GM12878 (cell line): ENCODE data around the gene TMEM131L. TPM values are rescaled to one million over a fixed set of nuclear protein-coding genes. Genes with fewer than 3 reads are reported as not detected.

Experiments
- ATAC-seq: fragments of 200-7000 bp; cut with Tn5 transposase; 3 replicates; pipeline ENCODE4 v1.9.1; 2020; ENCODE audit warnings: mild to moderate bottlenecking, moderate library complexity
- BruUV-seq: library from RNA; stranded (reverse); fragments of 400-500 nt; replicated peaks from 2 replicates; lab custom pipeline; 2021; lab: Mats Ljungman, UMichigan
- CTCF ChIA-PET: fragments of 300-600 bp; sonication (Branson Sonifier 250); formaldehyde crosslinking; extraction: SDS; loops from one replicate; lab custom pipeline; 2021; ENCODE audit warnings: inconsistent platforms; lab: Yijun Ruan, JAX
- POLR2A ChIA-PET: fragments of 350-600 bp; formaldehyde crosslinking; extraction: SDS; loops from one replicate; lab custom pipeline; 2021; ENCODE audit warnings: inconsistent platforms; lab: Charles Lee
- RAD21 ChIA-PET: fragments of 300-600 bp; sonication (Branson Sonifier 250); formaldehyde crosslinking; loops from one replicate; lab custom pipeline; 2023; ENCODE audit warnings: antibody characterized with exemption; ENCODE audit not compliant: unreplicated experiment; lab: Charles Lee
- SMC1A ChIA-PET: fragments of 300-600 bp; sonication (Branson Sonifier 250); formaldehyde crosslinking; loops from one replicate; lab custom pipeline; 2023; ENCODE audit not compliant: unreplicated experiment, uncharacterized antibody; lab: Charles Lee
- DNase-seq: peaks from one replicate; pipeline ENCODE4 v3.0.0-alpha.2; 2011; ENCODE audit warnings: low read depth, low spot score
- FAIRE-seq: peaks from 3 replicates; lab custom pipeline; 2011; peaks lifted over from hg19 to GRCh38; lab: Jason Lieb, UNC
- H2AFZ ChIP-seq: 2 replicates; pipeline ENCODE4 v1.6.0; 2011; ENCODE audit warnings: low read depth, low read length, control low read depth; ENCODE audit not compliant: control insufficient read depth
- H3K27ac ChIP-seq: 2 replicates; pipeline ENCODE4 v1.5.1; 2011; ENCODE audit warnings: control low read depth; ENCODE audit not compliant: control insufficient read depth, insufficient read depth
- H3K27me3 ChIP-seq, 2 experiments: replicated peaks in 1 of 2; 2 replicates each; pipeline versions ENCODE4 v1.6.0 to v1.6.1; 2011; ENCODE audit warnings: low read length in 1 of 2; ENCODE audit not compliant: control insufficient read depth in 2 of 2, insufficient read depth in 2 of 2
- H3K36me3 ChIP-seq, 2 experiments: 2 replicates each; pipeline ENCODE4 v1.5.1; 2011; ENCODE audit warnings: low read length in 1 of 2; ENCODE audit not compliant: control insufficient read depth in 2 of 2, insufficient read depth in 2 of 2
- H3K4me1 ChIP-seq: 2 replicates; pipeline ENCODE4 v1.6.1; 2011; ENCODE audit warnings: mild to moderate bottlenecking, low read length, moderate library complexity, mixed read lengths; ENCODE audit not compliant: control insufficient read depth, insufficient read depth
- H3K4me2 ChIP-seq: 2 replicates; pipeline ENCODE4 v1.6.0; 2011; ENCODE audit warnings: control low read depth; ENCODE audit not compliant: control insufficient read depth, insufficient read depth
- H3K4me3 ChIP-seq: fragments of 200-600 bp; sonication (generic); 2 replicates; pipeline ENCODE4 v1.5.1; 2016
- H3K79me2 ChIP-seq: 2 replicates; pipeline ENCODE4 v1.6.0; 2011; ENCODE audit warnings: low read length; ENCODE audit not compliant: control insufficient read depth, insufficient read depth
- H3K9ac ChIP-seq: 2 replicates; pipeline ENCODE4 v1.8.0; 2011; ENCODE audit warnings: low read length, control low read depth, mixed read lengths; ENCODE audit not compliant: control insufficient read depth, insufficient read depth
- H3K9me3 ChIP-seq: replicated peaks from 3 replicates; pipeline ENCODE4 v1.5.1; 2011; ENCODE audit warnings: mild to moderate bottlenecking, low read length; ENCODE audit not compliant: control insufficient read depth, insufficient read depth
- H4K20me1 ChIP-seq: 2 replicates; pipeline ENCODE4 v1.6.0; 2011; ENCODE audit not compliant: control insufficient read depth, insufficient read depth
- CBX5 ChIP-seq: sonication (generic); IDR thresholded peaks from 2 replicates; pipeline ENCODE4 v1.6.1; 2016; ENCODE audit warnings: low read depth, moderate library complexity, mild to moderate bottlenecking, inconsistent platforms
- CHD1 ChIP-seq: IDR thresholded peaks from 2 replicates; pipeline ENCODE4 v1.6.1; 2012; ENCODE audit warnings: low read depth, low read length, improper control_type of control experiment
- E2F4 ChIP-seq: IDR thresholded peaks from 2 replicates; pipeline ENCODE4 v1.6.1; 2012; ENCODE audit warnings: low read depth, low read length, improper control_type of control experiment
- ESRRA ChIP-seq: IDR thresholded peaks from 2 replicates; pipeline ENCODE4 v1.6.1; 2012; ENCODE audit warnings: mild to moderate bottlenecking, low read length, improper control_type of control experiment
- JUND ChIP-seq: IDR thresholded peaks from 2 replicates; pipeline ENCODE4 v1.6.1; 2012; ENCODE audit warnings: low read depth, mild to moderate bottlenecking, low read length, improper control_type of control experiment, moderate library complexity
- RAD21 ChIP-seq: IDR thresholded peaks from 2 replicates; pipeline ENCODE4 v1.6.1; 2011; ENCODE audit warnings: mild to moderate bottlenecking, low read depth, low read length, moderate library complexity; ENCODE audit not compliant: insufficient read depth
- RUNX3 ChIP-seq: IDR thresholded peaks from 2 replicates; pipeline ENCODE4 v1.6.1; 2012; ENCODE audit warnings: low read length, inconsistent platforms
- STAT1 ChIP-seq: fragments of 450-650 bp; conservative IDR thresholded peaks from 2 replicates; pipeline ENCODE4 v1.6.1; 2014; ENCODE audit warnings: antibody characterized with exemption, mild to moderate bottlenecking
- STAT3 ChIP-seq: IDR thresholded peaks from 2 replicates; pipeline ENCODE4 v1.6.1; 2011; ENCODE audit warnings: low read depth, low read length, improper control_type of control experiment
- TCF12 ChIP-seq: IDR thresholded peaks from 2 replicates; pipeline ENCODE4 v1.6.1; 2011; ENCODE audit warnings: low read depth, mild to moderate bottlenecking, low read length
- WGBS: methylation state at CpG from one replicate; pipeline ENCODE4 v1.1.6; 2016; ENCODE audit warnings: low lambda C conversion rate; ENCODE audit not compliant: insufficient replicate concordance, insufficient coverage; ENCODE audit errors: missing lambda C conversion rate; 5-methylcytosine and 5-hydroxymethylcytosine counted together
- in situ Hi-C: fragments of 300-500 bp; cut with MboI; formaldehyde crosslinking; loops from 9 replicates; pipeline ENCODE4 v1.14.3; 2018; ENCODE audit warnings: mixed read lengths
- intact Hi-C: fragments of 100-400 bp; cut with micrococcal nuclease; formaldehyde crosslinking; loops from one replicate; pipeline ENCODE4 v1.14.2; 2022; ENCODE audit not compliant: unreplicated experiment
- polyA plus RNA-seq, 11 experiments: library from polyadenylated mRNA; depleted of rRNA in 4 of 11; unstranded in 6 of 11; stranded (reverse) in 5 of 11; fragments of >200 nt; fragmentation: Nextera tagmentation in 4 of 11; fragmentation: Illumina TruSeq in 1 of 11; extraction: Ambion mirVana in 4 of 11; extraction: Trizol in 1 of 11; gene quantifications; 1 replicate in 1 of 11; 2 replicates in 10 of 11; pipeline versions ENCODE4 v1.2.1 to v1.2.3, GENCODE V29; 2011 to 2016; ENCODE audit warnings: inconsistent platforms in 2 of 11, missing spikeins in 2 of 11, low read depth in 1 of 11
- total RNA-seq, 4 experiments: library from RNA; depleted of rRNA in 3 of 4; stranded (reverse); fragments of >200 nt in 3 of 4; fragmentation: Illumina TruSeq in 1 of 4; extraction: Trizol in 1 of 4; gene quantifications; 2 replicates each; pipeline versions ENCODE4 v1.2.1 to v1.2.3, GENCODE V29; 2013 to 2021

Gene TMEM131L
- total and polyA plus RNA-seq, 10 of the 15 experiments (the other 5 are each of a cell fraction or from before 2014, with no cell fraction given), result 8.5 to 101 (median 74.4) TPM

- no peak for DNase-seq
- peaks cover 9 to 23% of the 10 kb centered on the region in 2 experiments for H3K36me3 ChIP-seq
- H3K27ac ChIP-seq, result peak overlapping the region; percentile 60
- peaks cover 78% of the 10 kb centered on the region for H3K79me2 ChIP-seq
- SMC1A ChIA-PET, result interaction anchor here (0.8 to 5.5 kb wide), 26 partner anchors 11 to 229 kb away, joined by 3 to 48 read pairs (median 4); no protein-coding TSS in a partner anchor
- peaks cover 53% of the 10 kb centered on the region for H3K4me1 ChIP-seq
- in situ Hi-C loops, result loop anchor here (5.0 kb wide), 2 partner anchors 134 to 224 kb away; no protein-coding TSS in a partner anchor
- peaks cover 20% of the 10 kb centered on the region for H4K20me1 ChIP-seq
- TF ChIP-seq CBX5 (no peak), CHD1 (no peak), STAT3 (no peak), JUND (no peak), E2F4 (no peak), RAD21 (no peak), ESRRA (no peak), STAT1 (no peak), TCF12 (no peak), RUNX3 (no peak)
- TF ChIP-seq, all 136 proteins: peak for 0
- BruUV-seq, result no TSS peak
- WGBS, result 82% methylated on average over 4 of the region's 4 CpGs
- Histone ChIP-seq H3K4me3 (no peak overlapping the region), H3K27me3 (no peaks in the 10 kb centered on the region), H3K4me2 (no peak overlapping the region), H2AFZ (no peak overlapping the region), H3K9ac (no peak overlapping the region), H3K9me3 (no peaks in the 10 kb centered on the region)
- ATAC-seq (no peak), FAIRE-seq (no peak)
- ChIA-PET CTCF (interaction anchor here (0.6 to 2.3 kb wide), 10 partner anchors 15 to 176 kb away, joined by 3 to 9 read pairs (median 4); no protein-coding TSS in a partner anchor), RAD21 (interaction anchor here (0.6 to 2.7 kb wide), 15 partner anchors 22 to 225 kb away, joined by 3 to 17 read pairs (median 3); partner anchors contain the start of gene TMEM131L), POLR2A (interaction anchor here (1.3 to 2.9 kb wide), 4 partner anchors 48 to 104 kb away, joined by 5 to 15 read pairs (median 8); partner anchors contain the start of gene TMEM131L)
- intact Hi-C loops, result loop anchor here (2.0 kb wide), 1 partner anchor 48 kb away; no protein-coding TSS in a partner anchor
Observed at GRCh38 chr4:153571006-153571545, 104.9 kb downstream of the TMEM131L start.
